NCI-H446 (cell line): ENCODE results near the gene CDC34.

Source experiments
- DNase-seq, 2 experiments: peaks; one replicate each; lab custom pipeline; 2025; lab: John Stamatoyannopoulos, UW

Gene CDC34

GRCh38 chr19:519449-519865 lies 12.1 kb upstream of the CDC34 start:
- DNase-seq, result no peak

DNA sequence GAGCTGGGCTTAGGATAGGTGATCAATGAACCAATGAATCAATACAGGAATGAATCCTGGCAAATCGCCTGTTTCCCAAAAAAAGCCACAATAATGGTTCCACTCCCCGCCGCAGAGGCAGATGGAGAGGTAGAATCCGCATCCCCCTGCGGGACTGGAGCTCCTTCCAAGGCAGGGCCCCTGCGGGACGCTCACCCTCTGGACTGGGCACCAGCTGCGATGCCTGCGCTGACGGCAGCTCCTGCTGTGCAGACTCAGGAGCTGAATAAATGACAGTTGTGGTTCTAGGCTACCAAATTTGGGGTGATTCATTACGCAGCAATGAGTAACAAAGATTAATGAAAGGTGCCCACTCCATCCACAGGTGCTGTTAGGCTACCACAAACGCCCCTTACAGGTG lies 8.8 kb upstream of the CDC34 start:
- no peak for DNase-seq

DNA sequence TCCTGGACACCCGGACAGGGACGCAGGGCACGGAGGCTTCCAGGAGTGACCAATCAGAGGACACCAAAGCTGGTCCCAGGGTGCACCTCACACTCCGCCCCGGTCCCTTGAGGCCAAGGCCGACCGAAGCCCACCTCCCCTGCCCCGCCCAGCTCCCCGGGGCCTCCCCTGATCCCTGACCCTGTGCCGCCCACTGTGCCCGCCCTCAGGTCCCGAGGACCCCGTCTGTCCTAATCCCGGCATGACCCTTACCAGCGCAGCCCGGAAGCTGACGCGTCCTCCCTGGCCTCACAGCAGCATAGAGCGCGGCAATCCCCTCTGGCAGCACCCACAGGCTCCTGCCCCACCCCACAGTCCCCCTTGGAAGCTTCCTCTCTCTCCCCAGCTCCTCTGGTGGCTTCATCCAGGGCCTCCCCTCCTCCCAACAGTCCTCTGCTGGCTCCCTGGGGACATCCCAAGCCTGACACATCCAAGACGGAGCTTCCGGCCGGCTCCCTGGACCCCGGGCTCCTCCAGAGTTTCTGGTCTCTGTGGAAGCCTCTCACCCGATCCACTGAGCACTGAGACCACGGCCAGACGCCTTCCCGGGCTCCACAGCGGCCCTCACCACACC lies 7.4 kb upstream of the CDC34 start:
- no peak for DNase-seq

DNA sequence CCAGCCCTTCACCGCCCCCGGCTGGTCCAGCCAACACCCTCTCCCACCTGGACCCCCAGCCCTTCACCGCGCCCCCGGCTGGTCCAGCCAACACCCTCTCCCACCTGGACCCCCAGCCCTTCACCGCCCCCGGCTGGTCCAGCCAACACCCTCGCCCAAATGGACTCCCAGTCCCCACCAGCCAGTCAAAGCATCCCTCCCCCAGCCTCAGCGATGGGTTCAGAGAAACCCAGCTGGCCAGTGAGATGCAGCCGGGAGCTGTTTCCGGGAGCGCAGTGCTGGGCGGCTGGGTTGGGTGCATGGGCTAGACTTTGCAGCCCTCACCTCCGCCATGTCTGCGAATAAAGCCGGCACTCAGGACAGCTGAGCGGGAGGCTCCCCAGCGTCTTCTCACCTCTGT lies 6.5 kb upstream of the CDC34 start:
- DNase-seq, result no peak

DNA sequence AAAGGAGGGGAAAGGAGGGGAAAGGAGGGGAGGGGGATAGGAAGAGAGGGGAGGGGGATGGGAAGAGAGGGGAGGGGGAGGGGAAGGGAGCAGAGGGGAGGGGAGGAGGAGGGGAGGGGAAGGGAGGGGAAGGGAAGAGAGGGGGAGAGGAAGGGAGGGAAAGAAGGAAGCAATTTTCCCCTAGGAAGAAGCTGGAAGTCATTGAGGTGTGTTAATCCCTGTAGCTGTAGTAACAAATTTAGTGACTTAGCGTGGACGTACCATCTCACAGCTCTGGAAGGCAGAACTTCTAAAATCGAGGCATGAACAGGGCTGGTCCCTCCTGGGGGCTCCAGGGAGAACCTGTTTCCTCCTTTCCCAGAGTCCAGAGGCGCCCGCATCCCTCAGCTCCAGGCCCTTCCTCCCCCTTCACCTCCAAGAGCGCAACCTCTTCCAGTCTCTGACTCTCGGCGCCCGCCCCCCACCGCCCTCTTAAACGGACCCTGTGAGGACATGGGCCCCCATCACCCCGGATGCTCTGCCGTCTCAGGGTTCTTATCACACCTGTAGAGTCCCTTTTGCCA lies 5.6 kb upstream of the CDC34 start:
- DNase-seq, result no peak

GRCh38 chr19:530134-531008 lies 1.2 kb upstream of the CDC34 start:
- DNase-seq, result no peak

GRCh38 chr19:531009-531752 lies 379 bp upstream of the CDC34 start:
- peak; percentile 74 to 93 for DNase-seq

- DNase-seq, result peak; percentile 55 to 77
Observed at GRCh38 chr19:532561-533363, 1.2 kb downstream of the CDC34 start.

GRCh38 chr19:533364-534058 lies 2.0 kb downstream of the CDC34 start:
- DNase-seq, result no peak

DNA sequence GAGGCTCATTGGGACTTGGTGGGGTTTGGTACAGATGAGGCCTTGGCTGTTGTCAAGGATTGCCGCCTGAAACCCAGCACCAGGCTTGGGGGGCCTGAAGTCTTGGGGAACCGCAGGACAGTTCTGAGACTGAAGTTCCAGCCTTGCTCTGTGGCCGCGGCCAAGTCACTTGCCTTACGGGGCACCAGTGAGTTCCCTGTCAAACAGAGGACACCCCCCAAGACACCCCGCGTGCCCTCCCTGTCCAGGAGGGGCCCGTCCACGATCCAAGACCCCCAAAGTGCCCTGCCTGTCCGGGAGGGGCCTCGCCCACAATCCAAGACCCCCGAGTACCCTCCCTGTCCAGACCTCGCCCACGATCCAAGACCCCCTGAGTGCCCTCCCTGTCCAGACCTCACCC lies 2.5 kb downstream of the CDC34 start:
- no peak for DNase-seq

GRCh38 chr19:535017-535835 lies 3.7 kb downstream of the CDC34 start:
- no peak for DNase-seq

- DNase-seq, result no peak
Observed at GRCh38 chr19:536031-536880, 4.7 kb downstream of the CDC34 start.

DNA sequence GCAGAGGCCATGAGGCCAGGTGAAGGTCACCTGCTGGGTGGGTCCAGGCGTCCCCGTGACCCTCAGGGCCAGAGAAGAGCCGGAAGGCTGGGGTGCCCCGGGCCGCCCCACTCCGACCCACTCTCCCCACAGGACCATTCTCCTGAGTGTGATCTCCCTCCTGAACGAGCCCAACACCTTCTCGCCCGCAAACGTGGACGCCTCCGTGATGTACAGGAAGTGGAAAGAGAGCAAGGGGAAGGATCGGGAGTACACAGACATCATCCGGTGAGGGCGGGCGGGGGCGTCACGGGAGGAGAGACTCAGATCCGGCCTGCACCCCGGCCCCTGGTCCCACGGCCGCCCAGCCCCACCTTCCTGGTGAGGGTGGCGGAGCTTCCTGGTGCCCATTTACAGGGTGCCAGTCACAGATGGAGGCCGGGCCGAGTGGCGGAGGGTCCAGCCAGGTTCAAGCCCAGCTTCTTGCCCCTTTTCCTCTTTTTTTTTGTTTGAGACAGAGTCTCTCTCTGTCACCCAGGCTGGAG lies 5.4 kb downstream of the CDC34 start:
- no peak for DNase-seq

DNA sequence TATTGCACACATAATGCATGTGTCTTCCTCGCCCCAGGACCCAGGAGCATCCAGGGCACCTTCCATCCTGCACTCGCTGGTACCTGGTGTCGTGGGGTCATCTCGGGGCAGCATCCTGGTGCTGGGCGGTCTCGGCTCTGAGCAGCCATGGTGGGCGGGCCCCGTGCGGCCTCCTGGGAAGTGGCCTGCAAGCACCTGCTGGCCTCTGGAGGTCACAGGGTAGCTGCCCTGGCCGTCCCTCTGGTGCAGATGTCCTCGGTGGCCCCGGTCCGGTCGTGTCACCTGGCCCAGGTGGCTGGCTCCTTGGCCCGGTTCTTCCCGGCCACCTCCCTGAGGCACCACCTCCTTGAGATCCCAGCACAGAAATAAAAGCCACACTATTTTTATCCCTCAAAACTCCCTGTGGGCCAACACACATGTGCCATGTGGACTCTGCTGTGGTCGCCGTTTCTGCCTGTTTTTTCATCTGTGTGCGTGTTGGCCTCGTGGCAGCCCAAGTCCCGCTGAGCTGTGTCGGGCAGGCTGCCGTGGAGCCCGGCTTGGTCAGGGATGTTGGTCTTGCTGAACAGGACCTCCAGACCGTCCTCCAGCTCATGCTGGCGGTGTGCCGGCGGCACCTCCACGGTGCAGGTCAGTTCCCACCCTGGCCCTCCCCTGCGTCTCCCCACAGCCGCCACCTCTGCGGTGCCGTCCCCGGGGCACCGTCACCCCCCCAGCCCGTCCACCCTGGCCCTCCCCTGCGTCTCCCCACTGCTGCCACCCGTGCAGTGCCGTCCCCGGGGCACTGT lies 7.3 kb downstream of the CDC34 start:
- DNase-seq, result no peak

DNA sequence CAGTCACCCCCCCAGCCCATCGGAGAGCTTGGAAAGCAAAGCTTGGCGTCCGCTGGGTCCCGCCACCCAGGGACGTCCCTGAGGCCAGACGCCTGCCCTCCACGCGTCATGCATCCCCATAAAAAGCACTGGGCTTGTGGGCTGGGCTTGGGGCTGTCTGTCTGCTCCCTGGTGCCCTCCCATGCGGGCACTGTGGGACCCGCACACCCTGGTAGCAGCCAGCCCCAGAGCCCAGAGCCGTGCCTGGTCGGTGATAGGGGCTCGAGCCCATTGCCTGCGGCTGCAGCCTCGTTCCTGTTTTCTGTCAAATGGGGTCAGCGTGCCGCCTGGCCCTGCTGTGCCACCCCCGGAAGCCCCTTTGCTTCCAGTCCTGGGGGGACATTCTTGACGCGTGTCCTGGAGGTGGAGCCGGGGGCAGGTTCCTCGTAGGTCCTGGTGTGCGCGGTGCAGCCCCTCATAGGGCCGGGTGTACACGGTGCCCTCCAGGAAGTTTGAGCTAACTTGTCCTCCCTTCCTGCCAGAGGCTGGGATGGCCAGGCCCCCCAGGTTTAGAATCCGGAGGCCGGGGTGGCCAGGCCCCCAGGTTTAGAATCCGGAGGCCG lies 8.0 kb downstream of the CDC34 start:
- no peak for DNase-seq

- DNase-seq, result no peak
Observed at GRCh38 chr19:540867-541637, 9.5 kb downstream of the CDC34 start.

GRCh38 chr19:541699-542098 lies 10.1 kb downstream of the CDC34 start:
- no peak for DNase-seq
